HG02763 (cell line): ENCODE measurements around the gene PAWR.
"Not testable (repeated sequence)": the region's sequence is repeated elsewhere in the genome, so short reads cannot be mapped to it uniquely, and the experiment has no call there.

Experiments
- ATAC-seq: cut with Tn5 transposase; IDR thresholded peaks from one replicate; pipeline ENCODE4 v1.9.1; 2021; ENCODE audit warnings: mild to moderate bottlenecking, moderate library complexity; ENCODE audit not compliant: unreplicated experiment

PAWR gene

GRCh38 chr12:79553863-79554574 is 136.7 kb downstream of the PAWR start:
- no peak for ATAC-seq

- no peak for ATAC-seq
Observed at GRCh38 chr12:79552192-79552591, 138.6 kb downstream of the PAWR start.

- ATAC-seq, result no peak
Observed at GRCh38 chr12:79549531-79550271, 141.1 kb downstream of the PAWR start.

GRCh38 chr12:79548610-79548924 is 142.2 kb downstream of the PAWR start:
- no peak for ATAC-seq

GRCh38 chr12:79547735-79548609 is 142.8 kb downstream of the PAWR start:
- no peak for ATAC-seq

GRCh38 chr12:79547044-79547734 is 143.6 kb downstream of the PAWR start:
- ATAC-seq, result no peak

- ATAC-seq, result no peak
Observed at GRCh38 chr12:79546466-79547043, 144.2 kb downstream of the PAWR start.

- ATAC-seq, result not testable (repeated sequence)
Observed at GRCh38 chr12:79544439-79544838, 146.3 kb downstream of the PAWR start.

GRCh38 chr12:79537675-79538074 is 153.1 kb downstream of the PAWR start:
- ATAC-seq, result no peak

GRCh38 chr12:79535751-79536150 is 155.0 kb downstream of the PAWR start:
- no peak for ATAC-seq
